ENCODE data around the gene NOS1AP. TPM values are rescaled to one million over a fixed set of nuclear protein-coding genes. Genes with fewer than 3 reads are reported as not detected.
A peak's percentile ranks its signal among the peaks of the same experiment; 100 is the strongest.

NOS1AP gene
- total and polyA plus RNA-seq, 7 experiments from 2014 or later = 0.08 to 0.15 TPM; not detected in 5

DNA sequence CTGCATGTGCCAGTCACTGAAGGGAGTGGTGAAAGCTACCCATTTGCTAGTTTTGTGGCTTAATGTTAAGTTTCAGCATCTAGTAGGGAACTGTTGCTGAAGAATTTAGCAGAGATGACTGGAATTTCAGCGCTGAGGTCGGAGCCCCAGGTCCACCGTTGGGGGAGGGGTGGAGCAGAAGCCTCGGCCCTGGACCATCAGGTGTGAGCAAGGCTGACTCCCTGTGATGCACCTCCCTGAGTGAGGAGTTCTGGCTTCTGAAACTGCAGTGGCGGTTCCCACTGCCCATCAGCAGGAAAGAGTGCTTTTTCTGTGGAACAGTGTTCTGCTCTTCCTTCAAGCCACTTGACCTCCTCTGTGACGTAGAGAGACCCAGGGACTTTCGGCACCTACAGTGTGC is 1.3 kb downstream of the NOS1AP start:
- Histone ChIP-seq H3K27ac (ENCODE audit: low read depth, low read length) (no peak overlapping the region), H3K9me3 (ENCODE audit: control insufficient read depth in 2 of 3, low read length in 3 of 3) (no peaks in the 10 kb centered on the region), H3K4me1 (ENCODE audit: control insufficient read depth in 2 of 2, insufficient read depth in 2 of 2, low read length in 2 of 2) (peaks cover 0 to 5% of the 10 kb centered on the region in 2 donors), H3K36me3 (ENCODE audit: control insufficient read depth in 2 of 3, insufficient read depth in 3 of 3, low read length in 3 of 3) (no peaks in the 10 kb centered on the region), H3K4me3 (ENCODE audit: low read length) (no peak overlapping the region), H3K27me3 (ENCODE audit: control insufficient read depth in 2 of 2, insufficient read depth in 2 of 2, low read length in 2 of 2) (peaks cover 0 to 3% of the 10 kb centered on the region in 2 donors)
- POLR2A ChIA-PET = no interaction called here
- intact Hi-C loops (cut with micrococcal nuclease) = no loop called here
- no peak for DNase-seq
- Mint-ChIP-seq H3K4me3 (peak overlapping the region; percentile 16 to 90 (median 84)), H3K27me3 (peaks cover 46 to 80% (median 67%) of the 10 kb centered on the region in 5 donors), H3K27ac (no peak overlapping the region), H3K9me3 (no peaks in the 10 kb centered on the region), H3K36me3 (no peaks in the 10 kb centered on the region), H3K4me1 (peaks cover 0 to 12% (median 5%) of the 10 kb centered on the region in 7 donors)
- CTCF ChIA-PET = no interaction called here
- ATAC-seq = no peak

DNA sequence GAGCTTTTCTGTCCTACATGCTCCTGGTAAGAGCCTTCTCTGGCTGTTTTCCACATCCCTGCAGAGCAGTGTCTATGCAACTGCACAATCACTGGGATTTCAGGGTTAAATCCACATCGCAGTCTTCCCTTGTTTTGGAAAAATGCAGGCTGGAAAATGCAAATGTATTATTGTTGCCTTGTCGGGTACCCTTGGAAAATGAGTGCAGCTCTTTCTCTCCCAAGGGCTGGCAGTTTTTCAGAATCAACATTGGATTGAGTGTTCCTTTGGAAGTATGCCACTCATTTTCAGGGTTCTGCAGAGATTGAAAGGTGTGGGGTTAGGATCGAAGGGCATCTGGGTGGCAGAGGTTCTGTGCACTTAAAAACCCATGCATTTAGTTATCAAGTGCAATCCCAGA is 3.2 kb downstream of the NOS1AP start:
- intact Hi-C loops (cut with micrococcal nuclease) = no loop called here
- peaks cover 0 to 5% of the 10 kb centered on the region in 2 donors for H3K4me1 ChIP-seq (ENCODE audit: control insufficient read depth in 2 of 2, insufficient read depth in 2 of 2, low read length in 2 of 2)
- ChIA-PET CTCF (no interaction called here), POLR2A (no interaction called here)
- Mint-ChIP-seq H3K4me1 (peaks cover 0 to 12% (median 5%) of the 10 kb centered on the region in 7 donors), H3K27me3 (peaks cover 42 to 74% (median 69%) of the 10 kb centered on the region in 5 donors), H3K4me3 (no peak overlapping the region), H3K36me3 (no peaks in the 10 kb centered on the region), H3K9me3 (no peaks in the 10 kb centered on the region), H3K27ac (no peak overlapping the region)
- H3K36me3 ChIP-seq (ENCODE audit: control insufficient read depth in 2 of 3, insufficient read depth in 3 of 3, low read length in 3 of 3) = no peaks in the 10 kb centered on the region
- peaks cover 0 to 3% of the 10 kb centered on the region in 2 donors for H3K27me3 ChIP-seq (ENCODE audit: control insufficient read depth in 2 of 2, insufficient read depth in 2 of 2, low read length in 2 of 2)
- ATAC-seq = no peak
- no peak for DNase-seq
- no peaks in the 10 kb centered on the region for H3K9me3 ChIP-seq (ENCODE audit: control insufficient read depth in 2 of 3, low read length in 3 of 3)
- no peak overlapping the region for H3K4me3 ChIP-seq (ENCODE audit: low read length)
- no peak overlapping the region for H3K27ac ChIP-seq (ENCODE audit: low read depth, low read length)

DNA sequence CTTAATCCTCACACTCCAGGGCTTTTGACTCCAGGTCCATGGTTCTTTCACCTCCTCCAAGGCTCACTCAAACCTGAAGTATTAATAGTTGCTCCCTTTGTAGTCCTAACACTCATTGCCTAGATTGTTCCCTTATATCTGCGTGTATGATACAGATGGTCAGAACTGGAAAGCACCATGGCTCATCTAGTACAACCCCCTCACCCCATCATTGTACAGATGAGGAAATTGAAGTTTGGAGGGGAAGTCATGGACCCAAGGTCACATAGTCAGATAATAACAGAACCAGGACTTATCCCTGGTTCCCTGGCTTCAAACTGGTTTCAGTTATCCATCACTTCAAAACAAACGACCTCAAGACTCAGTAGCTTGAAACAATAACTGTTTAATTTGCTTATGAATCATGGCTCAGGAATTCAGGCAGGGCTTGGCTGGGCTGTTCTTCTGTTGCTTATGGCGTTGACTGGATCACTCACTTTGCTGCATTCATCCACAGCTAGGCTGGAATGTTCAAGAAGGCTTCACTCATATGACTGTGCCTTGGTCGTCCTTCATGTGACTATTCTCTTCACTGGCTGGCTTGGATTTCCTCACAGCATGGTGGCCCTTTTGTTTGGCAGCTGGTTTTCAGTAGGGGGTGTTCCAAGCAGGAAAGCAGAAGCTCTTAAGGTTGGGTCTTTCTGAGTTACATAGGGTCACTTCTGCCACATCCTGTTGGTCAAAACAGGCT is 5.0 kb downstream of the NOS1AP start:
- Histone ChIP-seq H3K4me1 (ENCODE audit: control insufficient read depth in 2 of 2, insufficient read depth in 2 of 2, low read length in 2 of 2) (no peaks in the 10 kb centered on the region), H3K9me3 (ENCODE audit: control insufficient read depth in 2 of 3, low read length in 3 of 3) (no peaks in the 10 kb centered on the region), H3K27me3 (ENCODE audit: control insufficient read depth in 2 of 2, insufficient read depth in 2 of 2, low read length in 2 of 2) (peaks cover 0 to 3% of the 10 kb centered on the region in 2 donors), H3K4me3 (ENCODE audit: low read length) (no peak overlapping the region), H3K36me3 (ENCODE audit: control insufficient read depth in 2 of 3, insufficient read depth in 3 of 3, low read length in 3 of 3) (no peaks in the 10 kb centered on the region), H3K27ac (ENCODE audit: low read depth, low read length) (no peak overlapping the region)
- Mint-ChIP-seq H3K4me1 (peaks cover 0 to 7% (median 4%) of the 10 kb centered on the region in 7 donors), H3K27me3 (peaks cover 46 to 74% (median 69%) of the 10 kb centered on the region in 5 donors), H3K4me3 (no peak overlapping the region), H3K9me3 (no peaks in the 10 kb centered on the region), H3K36me3 (no peaks in the 10 kb centered on the region), H3K27ac (no peak overlapping the region)
- POLR2A ChIA-PET = no interaction called here
- CTCF ChIA-PET = interaction anchor here (1.0 kb wide), 1 partner anchor 18 kb away, joined by 3 read pairs; no protein-coding TSS in a partner anchor
- no peak for ATAC-seq
- intact Hi-C loops (cut with micrococcal nuclease) = no loop called here
- DNase-seq = no peak

DNA sequence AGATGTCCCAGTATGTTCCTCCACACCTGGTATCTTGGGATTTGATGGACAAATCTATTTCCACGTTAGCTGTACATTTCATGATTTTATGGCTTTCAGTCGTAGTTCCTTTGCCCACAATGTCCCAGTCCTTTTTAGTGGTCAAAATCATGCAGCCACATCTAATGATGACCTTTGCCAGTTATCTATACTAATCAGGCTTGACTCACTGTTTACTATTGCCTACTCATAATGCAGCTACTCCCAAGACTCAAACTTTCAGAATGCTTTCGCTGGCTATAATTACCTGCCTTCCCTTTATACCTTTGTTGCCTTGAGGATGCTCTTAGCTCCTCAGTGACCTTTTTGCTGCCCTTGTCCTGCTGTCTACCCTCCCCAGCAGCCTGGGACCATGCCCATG is 6.4 kb downstream of the NOS1AP start:
- intact Hi-C loops (cut with micrococcal nuclease) = no loop called here
- Histone ChIP-seq H3K4me1 (ENCODE audit: control insufficient read depth in 2 of 2, insufficient read depth in 2 of 2, low read length in 2 of 2) (no peaks in the 10 kb centered on the region), H3K27ac (ENCODE audit: low read depth, low read length) (no peak overlapping the region), H3K27me3 (ENCODE audit: control insufficient read depth in 2 of 2, insufficient read depth in 2 of 2, low read length in 2 of 2) (peaks cover 0 to 3% of the 10 kb centered on the region in 2 donors), H3K9me3 (ENCODE audit: control insufficient read depth in 2 of 3, low read length in 3 of 3) (no peaks in the 10 kb centered on the region), H3K4me3 (ENCODE audit: low read length) (no peak overlapping the region), H3K36me3 (ENCODE audit: control insufficient read depth in 2 of 3, insufficient read depth in 3 of 3, low read length in 3 of 3) (no peaks in the 10 kb centered on the region)
- H3K4me3 Mint-ChIP-seq = no peak overlapping the region
- no peaks in the 10 kb centered on the region for H3K36me3 Mint-ChIP-seq
- H3K9me3 Mint-ChIP-seq = no peaks in the 10 kb centered on the region
- no peak overlapping the region for H3K27ac Mint-ChIP-seq
- no peak for DNase-seq
- H3K27me3 Mint-ChIP-seq = peaks cover 46 to 72% (median 66%) of the 10 kb centered on the region in 5 donors
- ChIA-PET CTCF (no interaction called here), POLR2A (no interaction called here)
- no peak for ATAC-seq
- H3K4me1 Mint-ChIP-seq = peaks cover 0 to 4% (median 0%) of the 10 kb centered on the region in 7 donors

DNA sequence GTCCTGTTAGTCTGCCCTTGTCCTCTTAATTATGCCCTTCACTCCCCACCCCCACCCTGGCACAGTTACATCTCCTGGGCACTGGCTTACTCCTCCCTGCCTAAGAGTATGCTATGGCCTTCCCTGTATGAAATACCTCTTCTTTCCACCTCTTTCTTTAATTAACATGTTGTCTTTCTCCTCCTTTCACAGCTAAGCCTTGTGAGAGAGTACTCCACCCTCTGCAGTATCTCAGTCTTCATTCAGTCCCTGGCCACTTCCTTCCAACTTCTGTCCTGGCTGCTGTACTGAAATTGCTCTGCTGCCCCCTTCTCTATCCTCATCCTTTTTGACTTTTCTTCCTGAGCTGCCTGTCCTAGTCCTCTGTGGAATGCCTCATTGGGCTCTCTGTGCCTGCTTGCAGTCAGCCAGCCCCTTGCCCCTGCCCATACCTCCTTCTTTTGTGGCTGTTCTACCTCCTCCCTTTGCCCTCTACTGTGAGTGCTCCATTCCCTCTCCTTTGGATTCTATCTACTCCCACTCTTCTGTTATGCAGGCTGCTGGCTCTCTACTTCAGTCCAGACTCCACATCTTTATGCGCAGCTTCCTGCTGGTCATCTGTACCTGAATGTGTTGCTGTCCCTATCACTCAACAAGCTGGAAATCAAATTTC is 8.3 kb downstream of the NOS1AP start:
- no peak overlapping the region for H3K4me3 Mint-ChIP-seq
- H3K27ac ChIP-seq (ENCODE audit: low read depth, low read length) = no peak overlapping the region
- no peaks in the 10 kb centered on the region for H3K36me3 Mint-ChIP-seq
- ATAC-seq = no peak
- H3K4me3 ChIP-seq (ENCODE audit: low read length) = no peak overlapping the region
- no peaks in the 10 kb centered on the region for H3K4me1 ChIP-seq (ENCODE audit: control insufficient read depth in 2 of 2, insufficient read depth in 2 of 2, low read length in 2 of 2)
- intact Hi-C loops (cut with micrococcal nuclease) = no loop called here
- H3K27me3 ChIP-seq (ENCODE audit: control insufficient read depth in 2 of 2, insufficient read depth in 2 of 2, low read length in 2 of 2) = peaks cover 2 to 3% of the 10 kb centered on the region in 2 donors
- no peak for DNase-seq
- peaks cover 0 to 2% (median 0%) of the 10 kb centered on the region in 11 donors for H3K9me3 Mint-ChIP-seq
- H3K4me1 Mint-ChIP-seq = no peaks in the 10 kb centered on the region
- ChIA-PET CTCF (no interaction called here), POLR2A (no interaction called here)
- peaks cover 33 to 54% (median 53%) of the 10 kb centered on the region in 5 donors for H3K27me3 Mint-ChIP-seq
- H3K36me3 ChIP-seq (ENCODE audit: control insufficient read depth in 2 of 3, insufficient read depth in 3 of 3, low read length in 3 of 3) = no peaks in the 10 kb centered on the region
- peak overlapping the region in 1 of 9 donors; percentile 1 for H3K27ac Mint-ChIP-seq
- no peaks in the 10 kb centered on the region for H3K9me3 ChIP-seq (ENCODE audit: control insufficient read depth in 2 of 3, low read length in 3 of 3)

DNA sequence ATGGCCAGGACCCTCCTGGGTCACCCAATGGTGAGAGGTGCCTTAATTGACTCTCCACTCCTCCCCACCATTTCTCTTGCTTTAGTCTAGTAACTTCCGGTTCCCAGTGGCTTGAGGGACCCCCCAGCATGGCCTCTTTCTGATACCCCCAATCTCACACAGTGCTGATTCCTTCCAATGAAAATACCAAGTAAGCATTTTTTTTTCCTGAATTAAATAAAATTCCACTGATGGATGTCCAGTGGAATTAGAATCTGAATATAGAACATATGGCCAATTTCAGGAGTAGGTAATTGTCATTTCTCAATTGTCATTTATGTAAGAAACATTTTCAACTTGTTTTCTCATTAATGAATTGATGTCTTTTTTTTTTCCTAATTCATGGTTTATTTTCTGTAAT is 9.5 kb downstream of the NOS1AP start:
- no peaks in the 10 kb centered on the region for H3K9me3 ChIP-seq (ENCODE audit: control insufficient read depth in 2 of 3, low read length in 3 of 3)
- Mint-ChIP-seq H3K4me1 (no peaks in the 10 kb centered on the region), H3K4me3 (no peak overlapping the region), H3K27ac (no peak overlapping the region), H3K9me3 (peaks cover 0 to 10% (median 3%) of the 10 kb centered on the region in 11 donors), H3K36me3 (peaks cover 0 to 3% (median 2%) of the 10 kb centered on the region in 5 donors), H3K27me3 (peaks cover 34 to 51% (median 49%) of the 10 kb centered on the region in 5 donors)
- H3K27me3 ChIP-seq (ENCODE audit: control insufficient read depth in 2 of 2, insufficient read depth in 2 of 2, low read length in 2 of 2) = peaks cover 0 to 2% of the 10 kb centered on the region in 2 donors
- ChIA-PET CTCF (no interaction called here), POLR2A (no interaction called here)
- no peak overlapping the region for H3K27ac ChIP-seq (ENCODE audit: low read depth, low read length)
- no peaks in the 10 kb centered on the region for H3K36me3 ChIP-seq (ENCODE audit: control insufficient read depth in 2 of 3, insufficient read depth in 3 of 3, low read length in 3 of 3)
- no peaks in the 10 kb centered on the region for H3K4me1 ChIP-seq (ENCODE audit: control insufficient read depth in 2 of 2, insufficient read depth in 2 of 2, low read length in 2 of 2)
- ATAC-seq (no peak), DNase-seq (no peak)
- no peak overlapping the region for H3K4me3 ChIP-seq (ENCODE audit: low read length)
- intact Hi-C loops (cut with micrococcal nuclease) = no loop called here

Measured in naive thymus-derived CD4-positive, alpha-beta T cell (primary cell).